ENCODE results near the gene NDUFB5.
"Not testable (repeated sequence)": the region's sequence is repeated elsewhere in the genome, so short reads cannot be mapped to it uniquely, and the experiment has no call there.

The NDUFB5 gene

GRCh38 chr3:179630753-179631451 lies 26.3 kb downstream of the NDUFB5 start:
- no peak for DNase-seq (ENCODE audit: low read depth in 2 of 2)

GRCh38 chr3:179640469-179640868 lies 35.9 kb downstream of the NDUFB5 start:
- DNase-seq (ENCODE audit: low read depth in 2 of 2): no peak

- no peak for DNase-seq (ENCODE audit: low read depth in 2 of 2)
These were observed 38.3 kb downstream of the NDUFB5 start for GRCh38 chr3:179642871-179643270.

GRCh38 chr3:179643837-179644236 lies 39.2 kb downstream of the NDUFB5 start:
- DNase-seq (ENCODE audit: low read depth in 2 of 2): not testable (repeated sequence)

- no peak for DNase-seq (ENCODE audit: low read depth in 2 of 2)
These were observed 41.6 kb downstream of the NDUFB5 start for GRCh38 chr3:179646177-179646576.

- no peak for DNase-seq (ENCODE audit: low read depth in 2 of 2)
These were observed 47.3 kb downstream of the NDUFB5 start for GRCh38 chr3:179651687-179652446.

- DNase-seq (ENCODE audit: low read depth in 2 of 2): peak; percentile 27 to 34
These were observed 48.0 kb downstream of the NDUFB5 start, which contains the start of gene USP13 for GRCh38 chr3:179652447-179653095. Gene USP13, plus strand, starts transcription at chr3:179653040. Its CDS starts 186 bp downstream, at chr3:179653226.

- peak; percentile 41 to 42 for DNase-seq (ENCODE audit: low read depth in 2 of 2)
These were observed 48.7 kb downstream of the NDUFB5 start for GRCh38 chr3:179653096-179653797.

- no peak for DNase-seq (ENCODE audit: low read depth in 2 of 2)
These were observed 50.6 kb downstream of the NDUFB5 start for GRCh38 chr3:179655236-179655635.

- DNase-seq (ENCODE audit: low read depth in 2 of 2): no peak
These were observed 54.0 kb downstream of the NDUFB5 start for GRCh38 chr3:179658606-179659005.

GRCh38 chr3:179660872-179661271 lies 56.3 kb downstream of the NDUFB5 start:
- no peak for DNase-seq (ENCODE audit: low read depth in 2 of 2)

- no peak for DNase-seq (ENCODE audit: low read depth in 2 of 2)
These were observed 57.2 kb downstream of the NDUFB5 start for GRCh38 chr3:179661777-179662176.

GRCh38 chr3:179663093-179663492 lies 58.5 kb downstream of the NDUFB5 start:
- no peak for DNase-seq (ENCODE audit: low read depth in 2 of 2)

- no peak for DNase-seq (ENCODE audit: low read depth in 2 of 2)
These were observed 61.4 kb downstream of the NDUFB5 start for GRCh38 chr3:179666030-179666429.

- no peak for DNase-seq (ENCODE audit: low read depth in 2 of 2)
These were observed 61.9 kb downstream of the NDUFB5 start for GRCh38 chr3:179666436-179667035.

- no peak for DNase-seq (ENCODE audit: low read depth in 2 of 2)
These were observed 63.8 kb downstream of the NDUFB5 start for GRCh38 chr3:179668429-179668828.

GRCh38 chr3:179670311-179670710 lies 65.7 kb downstream of the NDUFB5 start:
- DNase-seq (ENCODE audit: low read depth in 2 of 2): no peak

- no peak for DNase-seq (ENCODE audit: low read depth in 2 of 2)
These were observed 66.7 kb downstream of the NDUFB5 start for GRCh38 chr3:179671309-179671708.

- no peak for DNase-seq (ENCODE audit: low read depth in 2 of 2)
These were observed 67.2 kb downstream of the NDUFB5 start for GRCh38 chr3:179671747-179672242.

GRCh38 chr3:179672918-179673317 lies 68.3 kb downstream of the NDUFB5 start:
- no peak for DNase-seq (ENCODE audit: low read depth in 2 of 2)

GRCh38 chr3:179673523-179673922 lies 68.9 kb downstream of the NDUFB5 start:
- DNase-seq (ENCODE audit: low read depth in 2 of 2): no peak

All from stimulated activated CD4-positive, alpha-beta T cell treated with anti-CD3 and anti-CD28 coated beads, Interleukin-12 subunit alpha, Interleukin-12 subunit beta, amount 100 ng/mL, for 24 hours (primary cell).